GM12872 (cell line): ENCODE data around the gene TRIM65.

ENCODE experiments used
- CTCF ChIP-seq: IDR thresholded peaks from 3 replicates; pipeline ENCODE4 v1.5.1; 2011; ENCODE audit warnings: low read depth, mild to moderate bottlenecking, low read length, moderate library complexity; ENCODE audit not compliant: insufficient read depth

The TRIM65 gene

DNA sequence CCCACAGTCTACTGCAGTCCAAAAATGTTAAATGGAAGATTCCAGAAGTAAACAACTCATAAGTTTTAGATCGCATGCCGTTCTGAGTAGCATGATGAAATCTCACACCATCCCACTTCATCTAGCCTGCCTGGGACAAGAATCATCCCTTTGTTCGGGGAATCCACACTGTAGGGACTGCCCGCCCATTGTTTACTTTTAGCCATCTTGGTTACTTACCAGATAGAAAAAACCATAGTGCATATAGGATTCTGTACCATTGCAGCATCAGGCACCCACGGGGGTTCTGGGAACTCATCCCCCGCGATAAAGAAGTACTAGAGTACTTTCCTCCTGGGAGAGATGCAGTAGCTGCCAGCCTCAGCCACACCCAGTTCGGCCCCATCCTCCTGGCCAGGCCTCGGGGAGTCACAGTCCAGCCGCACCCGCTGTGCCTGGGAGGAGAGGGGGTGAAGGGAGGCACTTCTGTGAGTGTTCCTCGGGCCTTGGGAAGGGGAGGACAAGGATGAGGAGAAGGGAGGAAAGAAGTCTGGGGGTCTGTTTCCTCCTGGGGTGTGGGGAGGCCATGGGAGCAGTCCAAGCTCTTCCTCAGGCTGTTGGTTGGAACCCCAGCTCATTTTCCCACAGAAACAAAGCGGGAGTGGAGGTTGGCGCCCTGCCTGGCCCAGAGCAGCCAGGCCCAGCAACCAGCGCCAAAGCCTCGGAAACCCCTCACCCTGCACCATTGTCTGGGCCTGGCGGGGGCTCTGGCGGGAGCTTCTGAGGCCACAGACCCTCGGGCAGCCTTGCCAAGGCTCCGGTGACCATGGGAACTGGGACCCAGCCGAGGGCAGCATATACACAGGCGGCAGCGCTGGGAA, 27.2 kb downstream of the TRIM65 start:
- no peak for TF ChIP-seq CTCF

DNA sequence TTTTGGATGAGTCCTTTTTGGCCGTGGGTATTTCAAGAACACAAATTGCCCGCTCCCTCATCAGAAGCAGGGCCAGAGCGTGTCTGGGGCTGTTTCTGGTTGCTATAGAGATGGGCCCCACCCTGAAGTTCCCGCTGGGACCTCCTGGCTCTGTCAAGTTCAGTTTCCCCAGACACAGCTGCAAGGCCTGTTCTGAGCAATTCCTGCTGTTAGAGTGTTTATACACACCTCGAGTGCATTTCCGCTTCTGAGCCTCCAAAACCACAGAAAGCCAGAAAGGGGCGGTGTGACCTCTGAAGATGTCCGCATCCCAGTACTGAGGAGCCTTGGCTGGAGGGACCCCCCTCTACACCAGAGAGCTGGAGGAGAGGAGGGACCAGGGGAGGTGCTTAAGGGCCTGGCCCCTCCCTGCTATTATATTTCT, 32.3 kb downstream of the TRIM65 start:
- no peak for TF ChIP-seq CTCF

DNA sequence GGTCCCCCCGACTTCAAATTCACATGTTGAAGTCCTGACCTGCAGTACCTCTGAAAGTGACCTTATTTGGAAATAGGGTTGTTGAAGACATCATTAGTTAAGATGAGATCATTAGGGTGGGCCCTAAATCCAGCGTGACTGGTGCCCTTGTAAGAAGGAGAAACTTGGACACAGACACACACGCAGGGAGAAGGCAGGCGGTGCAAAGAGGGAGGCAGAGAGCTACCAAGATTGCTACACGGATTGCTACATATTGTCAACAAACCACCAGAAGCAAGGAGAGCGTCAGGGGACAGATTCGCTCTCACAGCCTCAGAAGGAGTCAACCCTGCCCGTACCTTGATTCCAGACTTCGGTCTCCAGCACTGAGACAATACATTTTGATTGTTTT, 34.8 kb downstream of the TRIM65 start:
- TF ChIP-seq CTCF = no peak

GRCh38 chr17:75856062-75856756, 40.5 kb downstream of the TRIM65 start:
- TF ChIP-seq CTCF = peak; percentile 3; the same call in 2 of the 3 replicates

DNA sequence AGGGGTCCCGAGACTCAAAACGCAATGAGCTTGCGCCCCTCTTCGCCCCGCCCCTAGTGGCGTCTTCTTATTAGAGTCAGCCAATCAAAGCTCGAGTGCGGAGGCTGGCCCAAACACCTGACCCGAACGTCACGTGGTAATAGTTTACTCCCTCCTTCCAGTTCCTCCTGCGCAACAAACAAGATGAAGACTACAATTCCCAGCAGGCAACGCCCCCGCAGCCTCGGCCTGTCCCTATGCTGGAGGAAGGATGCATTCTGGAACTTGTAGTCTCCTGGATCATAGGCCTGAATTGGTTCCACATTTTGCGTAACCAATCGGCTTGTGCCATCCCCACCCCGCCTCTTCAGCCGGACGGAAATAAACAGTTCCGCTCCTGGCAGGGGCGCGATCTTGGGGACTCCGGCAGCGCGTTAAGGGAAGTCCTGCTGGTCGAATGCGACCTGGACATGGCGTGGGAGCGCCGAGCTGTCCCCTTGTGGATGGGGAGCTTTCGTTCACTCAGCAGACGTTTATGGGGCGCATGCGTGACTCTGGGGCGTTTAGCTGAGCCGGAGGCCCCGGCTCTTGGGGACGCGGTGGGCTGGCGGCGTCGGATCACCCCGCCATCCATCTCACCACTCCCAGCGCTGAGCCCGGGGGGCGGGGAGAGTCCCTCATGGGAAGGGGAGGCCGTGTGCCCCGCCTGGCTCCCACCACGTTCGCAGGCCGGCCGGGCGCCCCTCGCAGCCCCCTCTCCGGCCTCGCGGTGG, 41.3 kb downstream of the TRIM65 start, which contains the start of gene WBP2:
TSS of gene WBP2 (minus strand) at position 26 of the 752 bp plus-strand sequence. CDS start 38 bp downstream, outside the sequence.
- TF ChIP-seq CTCF = peak; percentile 45; the same call in 1 of the 3 replicates

DNA sequence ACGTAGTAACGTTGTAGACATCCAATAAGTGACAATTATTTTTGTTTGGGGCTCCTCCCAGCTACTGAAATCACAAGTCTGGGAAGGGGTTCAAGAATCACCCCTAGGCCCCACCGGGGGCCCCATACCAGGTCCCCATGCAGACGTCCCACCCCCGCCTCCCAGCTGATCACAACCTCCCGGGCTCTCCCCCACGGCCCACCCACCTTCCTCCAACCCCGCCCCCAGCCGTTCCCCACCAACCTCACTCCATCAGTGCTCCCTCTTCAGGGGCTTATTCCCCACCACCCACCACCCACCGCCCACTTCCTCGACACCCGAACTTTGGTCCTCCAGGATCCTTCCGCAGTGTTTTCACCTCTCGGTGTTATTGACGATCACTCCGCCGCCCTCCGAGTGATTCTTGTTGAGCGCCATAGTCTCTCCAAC, 41.9 kb downstream of the TRIM65 start:
- TF ChIP-seq CTCF = 0 out of 3 replicates have a peak, but pooled peaks have one; percentile 21
